GM19467 (cell line): Measurements from ENCODE around the gene MMAB.

Experiments used
- ATAC-seq: cut with Tn5 transposase; IDR thresholded peaks from one replicate; pipeline ENCODE4 v1.9.1; 2021; ENCODE audit warnings: mild to moderate bottlenecking, moderate library complexity; ENCODE audit not compliant: unreplicated experiment

MMAB gene

DNA sequence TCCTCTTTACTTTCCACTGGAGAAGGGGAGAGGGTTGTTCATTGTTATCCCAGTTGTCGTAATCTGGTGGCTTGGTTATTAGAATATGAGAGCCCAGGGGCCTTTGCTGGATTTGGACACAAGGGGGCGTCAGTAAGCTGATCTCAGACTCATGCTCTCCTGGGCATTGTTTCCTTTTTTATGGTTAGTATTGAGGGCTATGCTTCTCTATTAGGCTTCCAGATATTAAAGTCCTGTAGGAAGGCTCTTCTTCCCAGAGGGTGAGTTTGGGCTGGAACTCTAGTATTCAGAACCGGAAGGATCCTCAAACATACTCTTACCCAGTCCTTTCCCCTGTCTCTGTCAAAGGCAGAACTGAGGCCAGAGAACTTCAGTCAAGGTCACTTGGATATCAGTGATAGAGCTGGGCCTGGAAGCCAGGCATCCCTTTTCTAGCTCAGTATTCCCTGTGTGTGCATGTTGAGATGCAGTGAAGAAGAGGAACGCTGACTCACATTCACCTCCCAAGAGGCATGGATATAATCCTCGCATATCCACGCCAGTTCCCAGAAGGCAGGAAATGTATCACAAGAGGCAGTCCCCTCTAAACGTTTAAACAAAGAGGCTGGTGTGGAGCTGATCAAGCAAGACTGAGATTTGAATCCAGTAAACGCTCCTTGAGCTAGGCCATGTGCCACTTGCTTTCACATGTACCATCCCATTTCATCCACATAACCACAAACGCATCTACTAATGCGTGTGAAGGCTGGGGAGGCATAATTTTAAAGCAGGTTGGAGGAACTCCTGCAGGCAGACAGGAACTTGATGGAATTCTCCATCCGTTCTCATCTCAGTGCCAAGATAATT, 54.3 kb downstream of the MMAB start:
- ATAC-seq, result no peak

DNA sequence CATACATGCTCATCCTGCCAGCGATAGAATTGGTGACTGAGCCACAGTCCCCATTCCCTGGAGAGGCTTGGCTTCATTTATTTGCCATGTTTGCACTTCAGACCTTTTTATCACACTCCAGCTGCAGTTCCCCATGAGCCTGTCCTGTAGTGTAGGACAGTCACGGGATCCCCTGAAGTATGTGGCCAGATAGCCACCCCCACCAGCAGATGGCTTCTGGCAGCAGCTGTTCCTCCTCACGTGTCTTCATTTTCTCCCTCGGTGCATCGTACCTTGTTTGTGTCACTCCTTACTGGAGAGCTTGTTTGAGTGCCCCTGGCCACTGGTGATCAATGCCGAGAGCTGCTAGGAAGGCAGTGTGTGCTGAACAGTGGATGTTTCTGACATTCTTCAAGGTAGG, 55.7 kb downstream of the MMAB start:
- no peak for ATAC-seq

DNA sequence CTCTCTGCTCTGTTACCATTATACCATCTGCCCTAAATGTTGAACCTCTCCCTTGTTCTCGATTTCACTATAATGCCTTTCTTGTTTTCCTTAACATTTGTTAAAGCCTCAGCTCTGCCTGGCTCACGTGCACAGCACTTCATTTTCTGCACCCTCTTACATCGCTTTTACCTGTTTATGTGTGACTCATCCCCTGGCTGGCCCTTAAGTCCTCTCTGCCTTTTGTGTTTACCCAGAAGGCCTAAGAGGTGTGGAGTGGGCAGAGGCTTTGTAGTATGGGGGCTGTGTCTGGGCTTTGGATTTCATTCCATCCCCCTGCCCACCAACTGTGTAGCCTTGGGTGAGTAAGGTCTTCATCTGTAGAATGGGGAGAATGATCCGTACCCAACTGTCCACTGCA, 59.3 kb downstream of the MMAB start:
- ATAC-seq, result no peak

DNA sequence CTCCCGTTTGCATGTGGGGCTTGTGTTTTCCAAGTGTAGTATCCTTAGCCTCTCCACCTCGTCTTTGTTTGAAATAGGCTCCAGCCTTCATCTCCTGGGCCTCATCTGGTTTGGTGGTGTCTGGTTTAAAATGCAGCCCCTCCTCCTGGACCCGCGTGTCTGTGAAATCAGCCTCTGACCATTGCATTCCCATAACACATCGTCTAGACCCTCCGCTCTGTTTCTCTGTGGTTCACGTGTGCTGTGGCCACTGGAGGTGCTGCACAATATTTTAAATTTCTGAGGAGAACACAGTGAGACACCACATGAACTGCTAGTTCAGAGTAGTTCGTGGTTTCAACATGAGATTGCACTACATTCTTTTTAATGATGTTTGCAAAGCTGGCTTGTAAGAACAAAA, 60.3 kb downstream of the MMAB start:
- no peak for ATAC-seq

DNA sequence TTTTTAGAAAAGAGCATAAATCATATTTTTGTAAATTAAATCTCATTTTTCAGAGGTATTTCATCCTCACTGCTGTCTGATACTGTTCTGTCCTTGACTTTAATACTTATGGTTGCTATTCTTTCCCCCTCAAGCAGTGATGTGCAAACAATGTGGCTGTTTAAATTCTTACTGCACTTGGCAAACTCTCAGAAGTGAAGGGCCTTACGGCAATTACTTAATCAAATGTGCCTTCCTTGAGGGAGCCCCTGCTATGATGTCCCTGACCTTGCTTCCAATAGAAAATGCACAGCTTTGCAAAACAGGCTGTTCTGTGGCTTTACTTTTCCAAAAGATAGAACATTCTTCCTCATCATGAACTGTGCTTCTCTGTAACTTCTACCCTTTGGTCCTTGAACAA, 60.7 kb downstream of the MMAB start:
- no peak for ATAC-seq

DNA sequence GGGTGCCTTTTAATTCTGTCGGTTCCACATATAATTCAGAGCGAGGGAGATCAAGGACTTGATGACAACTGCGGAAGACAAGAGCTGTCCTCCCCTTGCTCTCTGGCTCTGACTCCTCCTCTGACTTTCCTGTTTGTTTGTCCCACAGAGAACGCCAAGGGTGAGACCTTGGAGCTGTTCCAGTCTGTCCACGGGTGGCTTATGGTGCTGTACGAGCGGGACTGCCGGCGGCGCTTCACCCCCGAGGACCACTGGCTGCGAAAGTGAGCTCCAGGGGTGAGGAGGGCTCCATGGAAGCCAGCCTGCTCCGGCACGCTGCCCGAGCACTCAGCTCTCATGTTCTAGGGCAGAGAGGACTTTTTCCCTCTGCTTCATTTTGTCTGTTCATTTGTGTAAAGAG, 63.1 kb downstream of the MMAB start:
- no peak for ATAC-seq

DNA sequence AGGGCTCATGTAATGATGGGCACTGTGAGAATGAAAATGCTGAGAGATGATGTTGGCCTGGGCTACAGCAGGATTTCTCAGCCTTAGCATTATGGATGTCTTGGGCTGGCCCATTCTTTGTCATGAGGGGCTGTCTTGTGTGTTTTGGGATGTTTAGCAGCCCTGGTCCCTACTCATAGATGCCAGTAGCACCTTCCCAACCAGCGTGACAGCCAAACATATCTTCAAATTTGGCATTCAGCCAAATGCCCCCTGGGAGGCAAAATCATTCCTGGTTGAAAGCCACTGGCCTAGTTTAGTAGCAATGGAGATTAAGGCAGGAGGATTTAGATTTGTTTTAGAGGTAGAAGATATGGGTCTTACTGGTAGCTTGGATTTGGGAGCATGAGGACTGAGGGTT, 69.2 kb downstream of the MMAB start:
- ATAC-seq, result no peak
